ENCODE results near the gene PHF12. TPM values are rescaled to one million over a fixed set of nuclear protein-coding genes. Genes with fewer than 3 reads are reported as not detected.

PHF12 gene
- 8.8 and 16.3 TPM in 2 replicates for total RNA-seq

GRCh38 chr17:28951428-28951990 is at the start of gene PHF12:
Gene PHF12 (minus strand): TSS chr17:28951518. CDS start chr17:28950960, 558 bp downstream.

GRCh38 chr17:28902819-28903545 is 48.3 kb downstream of the PHF12 start, which contains the start of gene DHRS13:
Gene DHRS13 (minus strand): TSS chr17:28903079. CDS start chr17:28902944, 135 bp downstream.

GRCh38 chr17:28896884-28897768 is 54.2 kb downstream of the PHF12 start, which contains the start of gene FLOT2:
Gene FLOT2 (minus strand): TSS chr17:28897733. CDS start chr17:28897574, 159 bp downstream.

Other genes starting within 250 kb of the PHF12 start
- gene PROCA1, start 239.6 kb downstream of the PHF12 start, total RNA-seq, result 0.81 and 0.94 TPM in 2 replicates
- gene RAB34, start 233.7 kb downstream of the PHF12 start, total RNA-seq, result 47.1 and 74.8 TPM in 2 replicates
- 1,119 and 1,150 TPM in 2 replicates for gene RPL23A, start 231.5 kb downstream of the PHF12 start, total RNA-seq
- gene TLCD1, start 225.3 kb downstream of the PHF12 start, total RNA-seq, result 1.3 and 1.7 TPM in 2 replicates
- gene NEK8, start 222.7 kb downstream of the PHF12 start, total RNA-seq, result 1.1 and 2.4 TPM in 2 replicates
- gene TRAF4, start 207.5 kb downstream of the PHF12 start, total RNA-seq, result 35.3 and 40.6 TPM in 2 replicates
- 3.2 and 6.3 TPM in 2 replicates for gene FAM222B, start 108.7 kb downstream of the PHF12 start, total RNA-seq
- gene ERAL1, start 96.5 kb downstream of the PHF12 start, total RNA-seq, result 21.7 and 23.3 TPM in 2 replicates
- 59.1 and 62.1 TPM in 2 replicates for gene FLOT2, start 53.8 kb downstream of the PHF12 start, total RNA-seq
- gene DHRS13, start 48.4 kb downstream of the PHF12 start, total RNA-seq, result 3.1 and 5.2 TPM in 2 replicates
- gene SEZ6, start 54.5 kb upstream of the PHF12 start, total RNA-seq, result not detected in 2 replicates
- 2.0 TPM in 2 replicates for gene PIPOX, start 91.6 kb upstream of the PHF12 start, total RNA-seq
- 16.3 and 23.2 TPM in 2 replicates for gene MYO18A, start 228.9 kb upstream of the PHF12 start, total RNA-seq